ENCODE results near the gene OPA3. TPM values are rescaled to one million over a fixed set of nuclear protein-coding genes. Genes with fewer than 3 reads are reported as not detected.
"Not testable (repeated sequence)": the region's sequence is repeated elsewhere in the genome, so short reads cannot be mapped to it uniquely, and the experiment has no call there.

Gene OPA3
- total and polyA plus RNA-seq, 10 of the 15 experiments (the other 5 are each of a cell fraction or from before 2014, with no cell fraction given): 2.2 to 24.3 (median 13.3) TPM

- DNase-seq (ENCODE audit: low read depth, low spot score); BruUV-seq (replicated peaks); FAIRE-seq; H2AFZ ChIP-seq (ENCODE audit: control insufficient read depth, low read depth, low read length); in situ Hi-C loops (cut with MboI); ATAC-seq; H3K36me3 ChIP-seq (ENCODE audit: control insufficient read depth in 2 of 2, insufficient read depth in 2 of 2, low read length in 1 of 2); intact Hi-C loops (cut with micrococcal nuclease; ENCODE audit: unreplicated experiment); H3K9me3 ChIP-seq (replicated peaks; ENCODE audit: control insufficient read depth, insufficient read depth, low read length); H3K27me3 ChIP-seq (replicated peaks in 1 of 2; ENCODE audit: control insufficient read depth in 2 of 2, insufficient read depth in 2 of 2, low read length in 1 of 2); H4K20me1 ChIP-seq (ENCODE audit: control insufficient read depth, insufficient read depth): not testable (repeated sequence)
- ChIA-PET RAD21 (ENCODE audit: unreplicated experiment) (interaction anchor here (1.0 to 1.3 kb wide), 3 partner anchors 9 to 132 kb away, joined by 3 to 5 read pairs (median 3); no protein-coding TSS in a partner anchor), CTCF (interaction anchor here (0.8 to 2.1 kb wide), 5 partner anchors 32 to 182 kb away, joined by 3 to 9 read pairs (median 4); partner anchors contain the start of genes OPA3 and QPCTL), POLR2A (interaction anchor here (0.6 to 2.0 kb wide), 7 partner anchors 12 to 199 kb away, joined by 3 to 14 read pairs (median 4); partner anchors contain the start of genes EML2, PPM1N, QPCTL and RTN2), SMC1A (ENCODE audit: uncharacterized antibody, unreplicated experiment) (interaction anchor here (0.8 to 1.2 kb wide), 3 partner anchors 17 to 132 kb away, joined by 3 to 6 read pairs (median 4); no protein-coding TSS in a partner anchor)
- peak overlapping the region; percentile 98 for H3K9ac ChIP-seq (ENCODE audit: control insufficient read depth, insufficient read depth, low read length)
- H3K4me1 ChIP-seq (ENCODE audit: control insufficient read depth, insufficient read depth, low read length): peaks cover 42% of the 10 kb centered on the region
- H3K27ac ChIP-seq (ENCODE audit: control insufficient read depth, insufficient read depth): peak overlapping the region; percentile 98
- peak; percentile 71; the same call in 1 of the 2 replicates for TF ChIP-seq ZNF217 (IDR thresholded peaks at IDR 0.05)
- peak overlapping the region; percentile 99; the same call in 1 of the 2 replicates for H3K4me2 ChIP-seq (ENCODE audit: control insufficient read depth, insufficient read depth)
- H3K4me3 ChIP-seq: peak overlapping the region; percentile 99
- H3K79me2 ChIP-seq (ENCODE audit: control insufficient read depth, insufficient read depth, low read length): peaks cover 87% of the 10 kb centered on the region
- 24% methylated on average over 11 of the region's 11 CpGs for WGBS (ENCODE audit: insufficient coverage, insufficient replicate concordance, low lambda C conversion rate, missing lambda C conversion rate)
Observed at GRCh38 chr19:45510352-45510751, 74.2 kb downstream of the OPA3 start.

- Histone ChIP-seq H3K36me3 (ENCODE audit: control insufficient read depth in 2 of 2, insufficient read depth in 2 of 2, low read length in 1 of 2) (no peaks in the 10 kb centered on the region; a peak in 2 of 4 replicates), H4K20me1 (ENCODE audit: control insufficient read depth, insufficient read depth) (no peaks in the 10 kb centered on the region), H3K4me3 (peak overlapping the region; percentile 99), H3K9me3 (replicated peaks; ENCODE audit: control insufficient read depth, insufficient read depth, low read length) (no peaks in the 10 kb centered on the region; the same call in 2 of the 3 replicates), H3K79me2 (ENCODE audit: control insufficient read depth, insufficient read depth, low read length) (peaks cover 80% of the 10 kb centered on the region), H3K4me2 (ENCODE audit: control insufficient read depth, insufficient read depth) (peak overlapping the region; percentile 99), H3K27ac (ENCODE audit: control insufficient read depth, insufficient read depth) (peak overlapping the region; percentile 98), H3K27me3 (replicated peaks in 1 of 2; ENCODE audit: control insufficient read depth in 2 of 2, insufficient read depth in 2 of 2, low read length in 1 of 2) (no peaks in the 10 kb centered on the region), H2AFZ (ENCODE audit: control insufficient read depth, low read depth, low read length) (no peak overlapping the region; the same call in 1 of the 2 replicates), H3K4me1 (ENCODE audit: control insufficient read depth, insufficient read depth, low read length) (peaks cover 37% of the 10 kb centered on the region), H3K9ac (ENCODE audit: control insufficient read depth, insufficient read depth, low read length) (peak overlapping the region; percentile 98)
- no peak for DNase-seq (ENCODE audit: low read depth, low spot score)
- RAD21 ChIA-PET (ENCODE audit: unreplicated experiment): interaction anchor here (1.2 to 1.3 kb wide), 2 partner anchors 8 to 132 kb away, joined by 3 to 5 read pairs; no protein-coding TSS in a partner anchor
- SMC1A ChIA-PET (ENCODE audit: uncharacterized antibody, unreplicated experiment): interaction anchor here (0.9 to 1.2 kb wide), 2 partner anchors 49 to 132 kb away, joined by 4 to 6 read pairs; no protein-coding TSS in a partner anchor
- POLR2A ChIA-PET: interaction anchor here (0.7 to 2.0 kb wide), 6 partner anchors 11 to 182 kb away, joined by 3 to 14 read pairs (median 4); partner anchors contain the start of genes EML2, PPM1N, QPCTL and RTN2
- WGBS (ENCODE audit: insufficient coverage, insufficient replicate concordance, low lambda C conversion rate, missing lambda C conversion rate): 3% methylated on average over 3 of the region's 3 CpGs
- no peak for ATAC-seq
- BruUV-seq (replicated peaks): TSS peak; percentile 51
- intact Hi-C loops (cut with micrococcal nuclease; ENCODE audit: unreplicated experiment) (loop anchor here (5.0 kb wide), 1 partner anchor 133 kb away; no protein-coding TSS in a partner anchor), in situ Hi-C loops (cut with MboI) (no loop called here)
- TF ChIP-seq SMAD5 (IDR thresholded peaks at IDR 0.05; ENCODE audit: low read depth): 0 out of 2 replicates have a peak, but pooled peaks have one; percentile 30
- no peak for TF ChIP-seq BRCA1 (IDR thresholded peaks at IDR 0.05; ENCODE audit: low read depth, low read length)
- TF ChIP-seq SIX5 (IDR thresholded peaks at IDR 0.05; ENCODE audit: low read depth, low read length, severe bottlenecking): no peak
- 0 out of 2 replicates have a peak, but pooled peaks have one; percentile 51 for TF ChIP-seq WRNIP1 (IDR thresholded peaks at IDR 0.05; ENCODE audit: borderline replicate concordance, low read depth, low read length)
- TF ChIP-seq CEBPB (IDR thresholded peaks at IDR 0.05; ENCODE audit: borderline replicate concordance in 1 of 2, low read depth in 2 of 2, low read length in 2 of 2): no peak
- TF ChIP-seq TCF7 (IDR thresholded peaks at IDR 0.05; ENCODE audit: borderline replicate concordance): no peak
- TF ChIP-seq ESRRA (IDR thresholded peaks at IDR 0.05; ENCODE audit: low read length): no peak
- TF ChIP-seq SMARCA5 (IDR thresholded peaks at IDR 0.05): peak; percentile 28; the same call in 1 of the 2 replicates
- TF ChIP-seq IKZF1 (conservative IDR thresholded peaks at IDR 0.05): no peak
- no peak; the same call in none of the 2 replicates for TF ChIP-seq NKRF (conservative IDR thresholded peaks at IDR 0.05)
- TF ChIP-seq NRF1 (conservative IDR thresholded peaks at IDR 0.05; ENCODE audit: low read depth, low read length): no peak
- TF ChIP-seq BACH1 (IDR thresholded peaks at IDR 0.05; ENCODE audit: borderline replicate concordance): no peak
- TF ChIP-seq GATAD2B (conservative IDR thresholded peaks at IDR 0.05; ENCODE audit: low read depth): no peak
- CTCF ChIA-PET: interaction anchor here (1.4 to 2.1 kb wide), 3 partner anchors 31 to 133 kb away, joined by 4 to 9 read pairs (median 7); no protein-coding TSS in a partner anchor
- no peak for FAIRE-seq
Observed at GRCh38 chr19:45509692-45510015, 74.9 kb downstream of the OPA3 start.

Measured in GM12878 (cell line).